ENCODE data around the gene ZNF675. TPM values are rescaled to one million over a fixed set of nuclear protein-coding genes. Genes with fewer than 3 reads are reported as not detected.

The ZNF675 gene
- total and polyA plus RNA-seq, 2 of the 13 experiments (the other 11 are each of a cell fraction or from before 2014, with no cell fraction given) = 3.1 to 12.8 TPM

DNA sequence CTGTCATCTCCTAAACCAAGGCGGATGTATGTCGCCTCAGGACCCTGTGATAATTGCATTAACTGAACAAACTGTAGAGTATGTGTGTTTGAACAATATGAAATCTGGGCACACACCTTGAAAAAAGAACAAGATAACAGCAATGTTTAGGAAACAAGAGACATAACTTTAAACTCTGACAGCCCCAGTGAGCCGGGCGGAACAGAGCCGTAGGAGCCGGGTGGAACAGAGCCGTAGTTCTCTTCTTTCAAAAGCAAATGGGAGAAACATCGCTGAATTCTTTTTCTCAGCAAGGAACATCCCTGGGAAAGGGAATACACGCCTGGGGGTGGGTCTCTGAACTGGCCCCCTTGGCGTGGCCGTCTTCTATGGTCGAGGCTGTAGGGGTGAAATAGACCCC is 31.8 kb upstream of the ZNF675 start (continued):
- TF ChIP-seq, protein P1, sequence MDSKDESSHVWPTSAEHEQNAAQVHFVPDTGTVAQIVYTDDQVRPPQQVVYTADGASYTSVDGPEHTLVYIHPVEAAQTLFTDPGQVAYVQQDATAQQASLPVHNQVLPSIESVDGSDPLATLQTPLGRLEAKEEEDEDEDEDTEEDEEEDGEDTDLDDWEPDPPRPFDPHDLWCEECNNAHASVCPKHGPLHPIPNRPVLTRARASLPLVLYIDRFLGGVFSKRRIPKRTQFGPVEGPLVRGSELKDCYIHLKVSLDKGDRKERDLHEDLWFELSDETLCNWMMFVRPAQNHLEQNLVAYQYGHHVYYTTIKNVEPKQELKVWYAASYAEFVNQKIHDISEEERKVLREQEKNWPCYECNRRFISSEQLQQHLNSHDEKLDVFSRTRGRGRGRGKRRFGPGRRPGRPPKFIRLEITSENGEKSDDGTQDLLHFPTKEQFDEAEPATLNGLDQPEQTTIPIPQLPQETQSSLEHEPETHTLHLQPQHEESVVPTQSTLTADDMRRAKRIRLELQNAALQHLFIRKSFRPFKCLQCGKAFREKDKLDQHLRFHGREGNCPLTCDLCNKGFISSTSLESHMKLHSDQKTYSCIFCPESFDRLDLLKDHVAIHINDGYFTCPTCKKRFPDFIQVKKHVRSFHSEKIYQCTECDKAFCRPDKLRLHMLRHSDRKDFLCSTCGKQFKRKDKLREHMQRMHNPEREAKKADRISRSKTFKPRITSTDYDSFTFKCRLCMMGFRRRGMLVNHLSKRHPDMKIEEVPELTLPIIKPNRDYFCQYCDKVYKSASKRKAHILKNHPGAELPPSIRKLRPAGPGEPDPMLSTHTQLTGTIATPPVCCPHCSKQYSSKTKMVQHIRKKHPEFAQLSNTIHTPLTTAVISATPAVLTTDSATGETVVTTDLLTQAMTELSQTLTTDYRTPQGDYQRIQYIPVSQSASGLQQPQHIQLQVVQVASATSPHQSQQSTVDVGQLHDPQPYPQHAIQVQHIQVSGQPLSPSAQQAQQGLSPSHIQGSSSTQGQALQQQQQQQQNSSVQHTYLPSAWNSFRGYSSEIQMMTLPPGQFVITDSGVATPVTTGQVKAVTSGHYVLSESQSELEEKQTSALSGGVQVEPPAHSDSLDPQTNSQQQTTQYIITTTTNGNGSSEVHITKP (CRISPR knock-in tag; IDR thresholded peaks at IDR 0.05; ENCODE audit: low read depth) = no peak
- TF ChIP-seq ZSCAN21 (CRISPR knock-in tag; IDR thresholded peaks at IDR 0.05; ENCODE audit: borderline replicate concordance) (no peak), RBM39 (IDR thresholded peaks at IDR 0.05; ENCODE audit: low read depth, low read length, poor library complexity, severe bottlenecking) (no peak), PAX8 (CRISPR knock-in tag; IDR thresholded peaks at IDR 0.05; ENCODE audit: borderline replicate concordance) (no peak), SMC3 (IDR thresholded peaks at IDR 0.05; ENCODE audit: low read length) (no peak), ZNF180 (CRISPR knock-in tag; IDR thresholded peaks at IDR 0.05; ENCODE audit: borderline replicate concordance, low read depth) (no peak)

- no peak overlapping the region for H2AFZ ChIP-seq (ENCODE audit: low read length)
- ATAC-seq = no peak
- POLR2A ChIA-PET = no interaction called here
- no peaks in the 10 kb centered on the region for H3K36me3 ChIP-seq (replicated peaks in 1 of 2; ENCODE audit: control insufficient read depth in 1 of 2, insufficient read depth in 2 of 2, low read length in 2 of 2)
- no peak for FAIRE-seq
- no peak overlapping the region for H3K4me3 ChIP-seq (replicated peaks in 1 of 3; ENCODE audit: insufficient read depth in 1 of 3, low read depth in 2 of 3, low read length in 3 of 3)
- no peaks in the 10 kb centered on the region for H3K79me2 ChIP-seq (ENCODE audit: insufficient read depth, low read length)
- intact Hi-C loops (cut with micrococcal nuclease; ENCODE audit: unreplicated experiment) = no loop called here
- no peak overlapping the region for H3K9ac ChIP-seq (ENCODE audit: insufficient read depth, low read depth, low read length)
- BruUV-seq (replicated peaks) = no TSS peak
- DNase-seq (ENCODE audit: low spot score) = no peak
- H3K9me3 ChIP-seq (ENCODE audit: low read length) = no peaks in the 10 kb centered on the region; the same call in 1 of the 2 replicates
- no peaks in the 10 kb centered on the region for H3K27me3 ChIP-seq (ENCODE audit: control insufficient read depth in 1 of 2, insufficient read depth in 2 of 2, low read length in 2 of 2)
- no peaks in the 10 kb centered on the region for H4K20me1 ChIP-seq (ENCODE audit: insufficient read depth, low read length)
- in situ Hi-C loops (cut with HindIII; ENCODE audit: extremely low pct_ligation_motif_present, low pct_unique_long_range_greater_than_20kb) = no loop called here
- H3K4me1 ChIP-seq (ENCODE audit: insufficient read depth, low read length) = no peaks in the 10 kb centered on the region
- H3K27ac ChIP-seq (ENCODE audit: extremely low read length, insufficient read depth, low read length) = no peak overlapping the region
- no peak overlapping the region for H3K4me2 ChIP-seq (ENCODE audit: low read depth, low read length)
- CTCF ChIA-PET (ENCODE audit: low intra/inter-chr PET ratio, low total read pairs) = no interaction called here
- TF ChIP-seq HES4 (CRISPR knock-in tag; IDR thresholded peaks at IDR 0.05; ENCODE audit: borderline replicate concordance) (no peak), ZNF878 (CRISPR knock-in tag; IDR thresholded peaks at IDR 0.05) (no peak), ZNF543 (CRISPR knock-in tag; IDR thresholded peaks at IDR 0.05) (no peak)
- TF ChIP-seq, protein P2, sequence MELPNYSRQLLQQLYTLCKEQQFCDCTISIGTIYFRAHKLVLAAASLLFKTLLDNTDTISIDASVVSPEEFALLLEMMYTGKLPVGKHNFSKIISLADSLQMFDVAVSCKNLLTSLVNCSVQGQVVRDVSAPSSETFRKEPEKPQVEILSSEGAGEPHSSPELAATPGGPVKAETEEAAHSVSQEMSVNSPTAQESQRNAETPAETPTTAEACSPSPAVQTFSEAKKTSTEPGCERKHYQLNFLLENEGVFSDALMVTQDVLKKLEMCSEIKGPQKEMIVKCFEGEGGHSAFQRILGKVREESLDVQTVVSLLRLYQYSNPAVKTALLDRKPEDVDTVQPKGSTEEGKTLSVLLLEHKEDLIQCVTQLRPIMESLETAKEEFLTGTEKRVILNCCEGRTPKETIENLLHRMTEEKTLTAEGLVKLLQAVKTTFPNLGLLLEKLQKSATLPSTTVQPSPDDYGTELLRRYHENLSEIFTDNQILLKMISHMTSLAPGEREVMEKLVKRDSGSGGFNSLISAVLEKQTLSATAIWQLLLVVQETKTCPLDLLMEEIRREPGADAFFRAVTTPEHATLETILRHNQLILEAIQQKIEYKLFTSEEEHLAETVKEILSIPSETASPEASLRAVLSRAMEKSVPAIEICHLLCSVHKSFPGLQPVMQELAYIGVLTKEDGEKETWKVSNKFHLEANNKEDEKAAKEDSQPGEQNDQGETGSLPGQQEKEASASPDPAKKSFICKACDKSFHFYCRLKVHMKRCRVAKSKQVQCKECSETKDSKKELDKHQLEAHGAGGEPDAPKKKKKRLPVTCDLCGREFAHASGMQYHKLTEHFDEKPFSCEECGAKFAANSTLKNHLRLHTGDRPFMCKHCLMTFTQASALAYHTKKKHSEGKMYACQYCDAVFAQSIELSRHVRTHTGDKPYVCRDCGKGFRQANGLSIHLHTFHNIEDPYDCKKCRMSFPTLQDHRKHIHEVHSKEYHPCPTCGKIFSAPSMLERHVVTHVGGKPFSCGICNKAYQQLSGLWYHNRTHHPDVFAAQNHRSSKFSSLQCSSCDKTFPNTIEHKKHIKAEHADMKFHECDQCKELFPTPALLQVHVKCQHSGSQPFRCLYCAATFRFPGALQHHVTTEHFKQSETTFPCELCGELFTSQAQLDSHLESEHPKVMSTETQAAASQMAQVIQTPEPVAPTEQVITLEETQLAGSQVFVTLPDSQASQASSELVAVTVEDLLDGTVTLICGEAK (IDR thresholded peaks at IDR 0.05) = no peak
- TF ChIP-seq, protein P2 (CRISPR knock-in tag; IDR thresholded peaks at IDR 0.05) = no peak
These were observed 29.8 kb upstream of the ZNF675 start for GRCh38 chr19:23716792-23717191.

Measured in HepG2 (cell line).